Measurements from ENCODE around the gene NUBP1.

The NUBP1 gene

DNA sequence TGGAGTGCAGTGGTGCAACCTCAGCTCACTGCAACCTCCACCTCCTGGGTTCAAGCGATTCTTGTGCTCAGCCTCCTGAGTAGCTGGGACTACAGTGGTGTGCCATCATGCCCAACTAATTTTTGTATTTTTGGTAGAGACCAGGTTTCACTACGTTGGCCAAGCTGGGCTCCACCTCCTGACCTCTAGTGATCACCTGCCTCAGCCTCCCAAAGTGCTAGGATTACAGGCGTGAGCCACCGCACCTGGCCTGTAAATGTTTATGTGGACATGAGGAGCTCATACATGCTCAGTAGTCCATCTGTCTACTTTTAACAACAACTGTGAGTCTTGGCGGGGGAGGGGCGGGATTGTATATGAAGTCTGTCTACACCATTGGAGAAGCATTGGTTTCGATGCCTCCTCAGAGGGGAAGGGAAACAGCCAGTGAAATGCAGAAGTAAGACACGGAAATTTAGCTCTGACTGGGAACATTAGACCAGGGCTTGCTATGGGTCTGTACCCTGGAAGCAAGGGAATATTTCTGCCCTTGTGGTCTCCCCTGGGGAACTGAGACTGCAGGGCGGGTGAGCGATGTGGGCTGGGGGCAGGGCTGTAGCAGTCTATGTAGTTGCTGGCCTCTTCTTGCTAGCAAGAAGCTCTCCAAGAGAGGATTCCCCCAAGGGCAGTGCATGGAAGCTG lies 9.3 kb downstream of the NUBP1 start:
- Histone ChIP-seq H3K4me3 (ENCODE audit: low read depth in 1 of 2, low read length in 2 of 2) (no peak overlapping the region), H3K9me3 (ENCODE audit: control insufficient read depth in 1 of 2, low read length in 2 of 2) (no peaks in the 10 kb centered on the region), H3K27ac (ENCODE audit: low read length) (no peak overlapping the region), H3K36me3 (ENCODE audit: control insufficient read depth in 1 of 2, insufficient read depth in 2 of 2, low read length in 2 of 2) (peaks cover 41 to 59% of the 10 kb centered on the region in 2 donors), H3K27me3 (ENCODE audit: low read depth, low read length) (no peaks in the 10 kb centered on the region), H3K4me1 (ENCODE audit: control insufficient read depth in 1 of 2, insufficient read depth in 2 of 2, low read length in 2 of 2) (no peaks in the 10 kb centered on the region)

- H3K27me3 ChIP-seq (ENCODE audit: low read depth, low read length): no peaks in the 10 kb centered on the region
- H3K4me1 ChIP-seq (ENCODE audit: control insufficient read depth in 1 of 2, insufficient read depth in 2 of 2, low read length in 2 of 2): no peaks in the 10 kb centered on the region
- H3K9me3 ChIP-seq (ENCODE audit: control insufficient read depth in 1 of 2, low read length in 2 of 2): no peaks in the 10 kb centered on the region
- H3K4me3 ChIP-seq (ENCODE audit: low read depth in 1 of 2, low read length in 2 of 2): no peak overlapping the region
- H3K36me3 ChIP-seq (ENCODE audit: control insufficient read depth in 1 of 2, insufficient read depth in 2 of 2, low read length in 2 of 2): peaks cover 47 to 62% of the 10 kb centered on the region in 2 donors
- H3K27ac ChIP-seq (ENCODE audit: low read length): no peak overlapping the region
These were observed 10.0 kb downstream of the NUBP1 start for GRCh38 chr16:10753670-10754069.

DNA sequence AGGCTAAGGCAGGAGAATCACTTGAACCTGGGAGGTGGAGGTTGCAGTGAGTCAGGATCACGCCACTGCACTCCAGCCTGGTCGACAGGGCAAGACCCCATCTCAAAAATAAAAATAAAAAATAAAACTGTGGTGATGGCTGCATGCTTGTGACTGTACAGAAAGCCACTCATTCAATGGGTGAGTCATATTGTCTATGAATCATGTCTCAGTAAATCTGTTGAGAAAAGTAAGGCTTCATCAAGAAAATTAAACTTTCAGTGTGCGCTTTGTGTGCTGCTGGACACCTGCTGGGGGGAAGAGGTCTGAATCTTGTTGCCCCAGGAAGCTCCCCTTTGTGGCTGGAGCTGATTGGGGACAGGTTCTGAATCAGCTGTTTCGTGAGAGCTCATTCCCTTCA lies 11.3 kb downstream of the NUBP1 start:
- Histone ChIP-seq H3K27me3 (ENCODE audit: low read depth, low read length) (no peaks in the 10 kb centered on the region), H3K9me3 (ENCODE audit: control insufficient read depth in 1 of 2, low read length in 2 of 2) (no peaks in the 10 kb centered on the region), H3K4me3 (ENCODE audit: low read depth in 1 of 2, low read length in 2 of 2) (no peak overlapping the region), H3K4me1 (ENCODE audit: control insufficient read depth in 1 of 2, insufficient read depth in 2 of 2, low read length in 2 of 2) (no peaks in the 10 kb centered on the region), H3K36me3 (ENCODE audit: control insufficient read depth in 1 of 2, insufficient read depth in 2 of 2, low read length in 2 of 2) (peaks cover 47 to 68% of the 10 kb centered on the region in 2 donors), H3K27ac (ENCODE audit: low read length) (no peak overlapping the region)

DNA sequence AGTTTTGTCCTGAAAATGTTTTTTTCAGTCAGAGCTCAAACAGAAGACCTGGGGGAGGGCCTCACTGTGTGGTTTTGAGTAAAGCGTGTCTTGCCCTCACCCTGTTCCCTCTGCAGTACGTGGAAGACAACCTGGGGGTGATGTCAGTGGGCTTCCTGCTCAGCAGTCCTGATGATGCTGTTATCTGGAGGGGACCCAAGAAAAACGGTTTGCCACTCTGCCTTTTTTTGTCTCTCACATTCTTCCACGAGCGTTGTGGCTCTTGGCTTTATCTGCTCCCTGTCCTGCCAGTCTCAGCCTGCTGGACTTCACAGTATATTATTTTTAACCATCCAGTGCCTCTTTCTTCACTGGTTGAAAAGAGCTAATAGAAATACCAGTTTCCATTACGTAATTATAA lies 12.9 kb downstream of the NUBP1 start:
- H3K9me3 ChIP-seq (ENCODE audit: control insufficient read depth in 1 of 2, low read length in 2 of 2): no peaks in the 10 kb centered on the region
- no peaks in the 10 kb centered on the region for H3K27me3 ChIP-seq (ENCODE audit: low read depth, low read length)
- H3K4me3 ChIP-seq (ENCODE audit: low read depth in 1 of 2, low read length in 2 of 2): no peak overlapping the region
- no peak overlapping the region for H3K27ac ChIP-seq (ENCODE audit: low read length)
- peaks cover 60 to 78% of the 10 kb centered on the region in 2 donors for H3K36me3 ChIP-seq (ENCODE audit: control insufficient read depth in 1 of 2, insufficient read depth in 2 of 2, low read length in 2 of 2)
- H3K4me1 ChIP-seq (ENCODE audit: control insufficient read depth in 1 of 2, insufficient read depth in 2 of 2, low read length in 2 of 2): no peaks in the 10 kb centered on the region

- H3K27me3 ChIP-seq (ENCODE audit: low read depth, low read length): no peaks in the 10 kb centered on the region
- no peaks in the 10 kb centered on the region for H3K9me3 ChIP-seq (ENCODE audit: control insufficient read depth in 1 of 2, low read length in 2 of 2)
- no peak overlapping the region for H3K27ac ChIP-seq (ENCODE audit: low read length)
- no peak overlapping the region for H3K4me3 ChIP-seq (ENCODE audit: low read depth in 1 of 2, low read length in 2 of 2)
- peaks cover 62 to 91% of the 10 kb centered on the region in 2 donors for H3K36me3 ChIP-seq (ENCODE audit: control insufficient read depth in 1 of 2, insufficient read depth in 2 of 2, low read length in 2 of 2)
- H3K4me1 ChIP-seq (ENCODE audit: control insufficient read depth in 1 of 2, insufficient read depth in 2 of 2, low read length in 2 of 2): no peaks in the 10 kb centered on the region
These were observed 17.2 kb downstream of the NUBP1 start for GRCh38 chr16:10760858-10761257.

DNA sequence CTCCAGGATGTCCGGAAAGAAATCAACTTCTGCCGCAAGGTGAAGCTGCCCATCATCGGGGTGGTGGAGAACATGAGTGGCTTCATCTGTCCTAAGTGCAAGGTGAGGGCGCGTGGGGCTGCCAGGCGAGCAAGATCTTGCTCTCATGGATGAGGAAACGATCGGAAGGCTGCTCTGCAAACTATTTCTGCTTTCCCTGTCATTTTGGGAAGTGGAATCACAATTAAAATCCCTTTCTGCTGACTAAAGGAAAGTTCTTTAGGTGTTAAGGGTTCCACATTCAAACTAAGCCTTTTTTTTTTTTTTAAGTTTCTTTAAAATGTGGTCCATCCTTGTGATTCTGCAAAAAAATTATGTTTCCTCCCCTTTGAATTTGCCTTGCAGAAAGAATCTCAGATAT lies 17.7 kb downstream of the NUBP1 start:
- no peak overlapping the region for H3K27ac ChIP-seq (ENCODE audit: low read length)

DNA sequence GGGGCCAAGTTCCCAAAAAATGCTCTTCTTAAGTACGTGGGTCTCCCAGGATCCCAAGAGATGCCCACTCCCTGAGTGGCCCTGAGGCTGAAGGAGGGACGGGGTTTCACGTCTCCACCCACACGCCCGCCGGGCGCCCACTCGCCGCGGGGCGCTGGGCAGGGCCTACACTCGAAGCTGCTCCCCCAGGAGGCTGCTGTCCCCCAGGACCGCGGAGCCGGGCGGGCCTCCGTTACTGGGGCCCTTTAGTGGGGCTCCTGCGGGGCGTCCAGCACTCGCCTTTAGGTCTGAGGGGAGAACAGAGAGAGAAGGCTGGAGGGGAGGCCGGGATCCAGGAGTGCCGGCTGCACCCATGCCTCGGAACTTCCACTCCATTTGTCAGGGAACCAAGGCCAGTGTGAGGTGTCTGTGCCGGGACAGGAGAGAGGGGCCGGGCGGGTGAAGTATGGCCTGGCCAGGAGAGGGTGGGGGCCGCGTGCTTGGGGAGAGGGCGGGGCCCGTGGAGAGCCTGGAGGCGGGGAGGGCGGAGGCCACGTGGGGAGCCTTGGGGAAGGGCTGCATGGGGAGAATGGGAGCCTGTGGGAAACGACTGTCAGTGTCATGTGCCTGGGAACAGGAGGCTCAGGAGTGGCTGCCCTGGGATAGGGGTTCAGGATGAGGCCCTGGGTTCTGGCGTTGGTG lies 18.8 kb downstream of the NUBP1 start:
- Histone ChIP-seq H3K27me3 (ENCODE audit: low read depth, low read length) (no peaks in the 10 kb centered on the region), H3K4me1 (ENCODE audit: control insufficient read depth in 1 of 2, insufficient read depth in 2 of 2, low read length in 2 of 2) (no peaks in the 10 kb centered on the region), H3K36me3 (ENCODE audit: control insufficient read depth in 1 of 2, insufficient read depth in 2 of 2, low read length in 2 of 2) (peaks cover 58 to 84% of the 10 kb centered on the region in 2 donors), H3K4me3 (ENCODE audit: low read depth in 1 of 2, low read length in 2 of 2) (no peak overlapping the region), H3K27ac (ENCODE audit: low read length) (no peak overlapping the region), H3K9me3 (ENCODE audit: control insufficient read depth in 1 of 2, low read length in 2 of 2) (no peaks in the 10 kb centered on the region)

More for the DNA sequence above, 17.7 kb downstream of the NUBP1 start:
- no peak overlapping the region for H3K4me3 ChIP-seq (ENCODE audit: low read depth in 1 of 2, low read length in 2 of 2)
- peaks cover 66 to 94% of the 10 kb centered on the region in 2 donors for H3K36me3 ChIP-seq (ENCODE audit: control insufficient read depth in 1 of 2, insufficient read depth in 2 of 2, low read length in 2 of 2)
- no peaks in the 10 kb centered on the region for H3K27me3 ChIP-seq (ENCODE audit: low read depth, low read length)
- no peaks in the 10 kb centered on the region for H3K9me3 ChIP-seq (ENCODE audit: control insufficient read depth in 1 of 2, low read length in 2 of 2)
- H3K4me1 ChIP-seq (ENCODE audit: control insufficient read depth in 1 of 2, insufficient read depth in 2 of 2, low read length in 2 of 2): no peaks in the 10 kb centered on the region

- no peak overlapping the region for H3K27ac ChIP-seq (ENCODE audit: low read length)
- H3K9me3 ChIP-seq (ENCODE audit: control insufficient read depth in 1 of 2, low read length in 2 of 2): no peaks in the 10 kb centered on the region
- H3K4me3 ChIP-seq (ENCODE audit: low read depth in 1 of 2, low read length in 2 of 2): no peak overlapping the region
- H3K4me1 ChIP-seq (ENCODE audit: control insufficient read depth in 1 of 2, insufficient read depth in 2 of 2, low read length in 2 of 2): no peaks in the 10 kb centered on the region
- peaks cover 49 to 74% of the 10 kb centered on the region in 2 donors for H3K36me3 ChIP-seq (ENCODE audit: control insufficient read depth in 1 of 2, insufficient read depth in 2 of 2, low read length in 2 of 2)
- H3K27me3 ChIP-seq (ENCODE audit: low read depth, low read length): no peaks in the 10 kb centered on the region
These were observed 19.8 kb downstream of the NUBP1 start for GRCh38 chr16:10763456-10763855.

DNA sequence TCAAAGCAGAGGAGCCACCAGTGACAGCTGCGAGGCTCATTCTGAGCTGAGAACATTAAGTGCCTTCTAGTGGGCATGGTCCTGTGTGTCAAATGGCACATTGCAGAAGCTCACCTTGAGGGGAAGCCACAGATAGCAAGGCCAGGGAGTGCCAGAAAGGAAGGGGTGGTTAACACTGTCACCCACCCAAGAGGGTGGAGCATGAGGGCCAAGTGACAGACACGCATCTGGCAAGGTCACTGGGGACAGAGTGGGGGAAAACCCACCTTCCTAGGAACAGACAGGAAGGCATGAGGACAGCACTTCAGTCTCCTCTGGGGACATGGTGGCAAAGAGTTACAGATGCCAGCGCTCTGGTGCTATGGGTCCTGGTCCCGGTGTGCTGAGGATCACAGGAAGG lies 22.1 kb downstream of the NUBP1 start:
- Histone ChIP-seq H3K4me3 (ENCODE audit: low read depth in 1 of 2, low read length in 2 of 2) (no peak overlapping the region), H3K27ac (ENCODE audit: low read length) (no peak overlapping the region), H3K4me1 (ENCODE audit: control insufficient read depth in 1 of 2, insufficient read depth in 2 of 2, low read length in 2 of 2) (no peaks in the 10 kb centered on the region), H3K27me3 (ENCODE audit: low read depth, low read length) (no peaks in the 10 kb centered on the region), H3K9me3 (ENCODE audit: control insufficient read depth in 1 of 2, low read length in 2 of 2) (no peaks in the 10 kb centered on the region), H3K36me3 (ENCODE audit: control insufficient read depth in 1 of 2, insufficient read depth in 2 of 2, low read length in 2 of 2) (peaks cover 42 to 56% of the 10 kb centered on the region in 2 donors)

DNA sequence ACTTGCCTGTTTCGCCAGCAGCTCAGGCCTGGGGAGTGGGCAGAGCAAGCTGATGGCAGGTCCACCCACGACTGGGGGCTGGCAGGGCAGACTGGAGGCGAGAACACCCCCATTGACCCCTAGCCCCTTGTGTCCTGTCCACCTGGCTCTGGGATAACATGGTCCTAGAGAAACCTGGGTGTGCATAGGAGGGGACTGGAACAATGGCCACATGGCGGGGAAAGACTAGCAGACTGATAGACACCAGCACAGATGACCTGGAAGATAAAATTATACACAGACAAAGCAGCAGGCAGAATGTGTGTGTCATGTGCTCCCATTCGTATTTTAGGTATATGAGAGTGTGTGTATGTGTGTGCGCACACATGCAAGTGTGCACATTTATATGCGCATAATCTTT lies 23.5 kb downstream of the NUBP1 start:
- Histone ChIP-seq H3K4me3 (ENCODE audit: low read depth in 1 of 2, low read length in 2 of 2) (no peak overlapping the region), H3K9me3 (ENCODE audit: control insufficient read depth in 1 of 2, low read length in 2 of 2) (no peaks in the 10 kb centered on the region), H3K27me3 (ENCODE audit: low read depth, low read length) (no peaks in the 10 kb centered on the region), H3K4me1 (ENCODE audit: control insufficient read depth in 1 of 2, insufficient read depth in 2 of 2, low read length in 2 of 2) (no peaks in the 10 kb centered on the region), H3K36me3 (ENCODE audit: control insufficient read depth in 1 of 2, insufficient read depth in 2 of 2, low read length in 2 of 2) (peaks cover 33 to 43% of the 10 kb centered on the region in 2 donors), H3K27ac (ENCODE audit: low read length) (no peak overlapping the region)

DNA sequence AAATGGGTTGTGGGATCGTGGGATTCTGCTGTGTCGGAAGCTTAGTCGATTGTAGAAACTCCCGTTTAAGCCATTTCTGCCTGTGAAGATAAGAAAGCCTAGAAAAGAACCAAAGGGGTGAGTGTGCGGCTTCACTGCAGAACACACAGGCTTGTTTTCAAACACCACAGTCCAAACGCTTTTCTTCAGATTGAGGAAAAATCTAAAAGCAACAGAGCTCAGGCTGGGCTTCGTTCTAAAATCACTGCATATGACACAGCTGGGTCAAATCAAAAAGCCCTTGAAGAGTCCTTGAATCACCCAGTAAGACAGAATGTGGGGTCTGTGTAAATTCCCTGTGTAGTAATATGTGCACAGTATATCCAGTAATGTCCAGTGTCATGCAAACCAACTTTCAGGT lies 25.7 kb downstream of the NUBP1 start:
- Histone ChIP-seq H3K27me3 (ENCODE audit: low read depth, low read length) (no peaks in the 10 kb centered on the region), H3K36me3 (ENCODE audit: control insufficient read depth in 1 of 2, insufficient read depth in 2 of 2, low read length in 2 of 2) (peaks cover 18 to 20% of the 10 kb centered on the region in 2 donors), H3K27ac (ENCODE audit: low read length) (no peak overlapping the region)

More for the DNA sequence above, 25.7 kb downstream of the NUBP1 start:
- Histone ChIP-seq H3K9me3 (ENCODE audit: control insufficient read depth in 1 of 2, low read length in 2 of 2) (no peaks in the 10 kb centered on the region), H3K4me1 (ENCODE audit: control insufficient read depth in 1 of 2, insufficient read depth in 2 of 2, low read length in 2 of 2) (no peaks in the 10 kb centered on the region), H3K4me3 (ENCODE audit: low read depth in 1 of 2, low read length in 2 of 2) (no peak overlapping the region)
